Measurements from ENCODE around the gene SLC6A16.

DNA sequence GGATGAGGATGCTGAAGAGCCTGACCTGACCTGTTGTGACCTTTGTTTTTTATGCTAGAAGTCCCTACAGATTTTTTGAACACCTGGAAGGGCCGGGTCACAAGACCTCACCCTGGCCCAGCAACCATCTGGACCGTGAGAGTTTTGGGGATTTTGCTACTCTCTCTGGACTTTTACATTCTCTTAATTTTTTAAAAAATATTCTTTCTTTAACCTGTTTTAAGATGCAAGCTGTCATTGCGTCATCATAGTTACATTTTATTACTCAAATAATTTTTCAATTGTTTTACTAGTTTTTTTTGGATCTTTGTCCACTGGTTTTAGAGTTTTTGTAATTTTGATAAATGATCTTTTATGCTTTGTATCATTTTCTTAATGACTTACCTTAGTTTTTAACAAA is 46.2 kb upstream of the SLC6A16 start:
- TF ChIP-seq, protein P1, sequence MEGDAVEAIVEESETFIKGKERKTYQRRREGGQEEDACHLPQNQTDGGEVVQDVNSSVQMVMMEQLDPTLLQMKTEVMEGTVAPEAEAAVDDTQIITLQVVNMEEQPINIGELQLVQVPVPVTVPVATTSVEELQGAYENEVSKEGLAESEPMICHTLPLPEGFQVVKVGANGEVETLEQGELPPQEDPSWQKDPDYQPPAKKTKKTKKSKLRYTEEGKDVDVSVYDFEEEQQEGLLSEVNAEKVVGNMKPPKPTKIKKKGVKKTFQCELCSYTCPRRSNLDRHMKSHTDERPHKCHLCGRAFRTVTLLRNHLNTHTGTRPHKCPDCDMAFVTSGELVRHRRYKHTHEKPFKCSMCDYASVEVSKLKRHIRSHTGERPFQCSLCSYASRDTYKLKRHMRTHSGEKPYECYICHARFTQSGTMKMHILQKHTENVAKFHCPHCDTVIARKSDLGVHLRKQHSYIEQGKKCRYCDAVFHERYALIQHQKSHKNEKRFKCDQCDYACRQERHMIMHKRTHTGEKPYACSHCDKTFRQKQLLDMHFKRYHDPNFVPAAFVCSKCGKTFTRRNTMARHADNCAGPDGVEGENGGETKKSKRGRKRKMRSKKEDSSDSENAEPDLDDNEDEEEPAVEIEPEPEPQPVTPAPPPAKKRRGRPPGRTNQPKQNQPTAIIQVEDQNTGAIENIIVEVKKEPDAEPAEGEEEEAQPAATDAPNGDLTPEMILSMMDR (conservative IDR thresholded peaks at IDR 0.05): no peak
- no peak for TF ChIP-seq EZH2 (IDR thresholded peaks at IDR 0.05; ENCODE audit: low read depth)

All from PC-9 (cell line).